Endodermal cell (in vitro differentiated cells): ENCODE data around the gene PCTP. TPM values are rescaled to one million over a fixed set of nuclear protein-coding genes. Genes with fewer than 3 reads are reported as not detected.

Experiments used
- DNase-seq: peaks from one replicate; pipeline ENCODE4 v3.0.0-alpha.2; 2017
- H3K27ac ChIP-seq: 2 replicates; pipeline ENCODE4 v1.5.1; 2013; ENCODE audit warnings: mild to moderate bottlenecking, low read depth, low read length, moderate library complexity
- H3K27me3 ChIP-seq: 2 replicates; pipeline ENCODE4 v1.6.1; 2013; ENCODE audit warnings: mild to moderate bottlenecking, low read length, moderate library complexity; ENCODE audit not compliant: insufficient read depth, control insufficient read depth, poor library complexity, severe bottlenecking
- H3K36me3 ChIP-seq: 2 replicates; pipeline ENCODE4 v1.7.0; 2013; ENCODE audit warnings: mild to moderate bottlenecking, low read length, moderate library complexity; ENCODE audit not compliant: control insufficient read depth, insufficient read depth
- H3K4me1 ChIP-seq: one replicate; pipeline ENCODE4 v1.7.0; 2013; ENCODE audit warnings: low read length; ENCODE audit not compliant: control insufficient read depth, insufficient read depth
- H3K4me3 ChIP-seq: 2 replicates; pipeline ENCODE4 v1.5.1; 2013; ENCODE audit warnings: mild to moderate bottlenecking, low read length, moderate library complexity
- H3K9ac ChIP-seq: 2 replicates; pipeline ENCODE4 v1.6.1; 2013; ENCODE audit warnings: mild to moderate bottlenecking, low read length, moderate library complexity; ENCODE audit not compliant: poor library complexity, severe bottlenecking; ENCODE audit errors: extremely low read depth
- H3K9me3 ChIP-seq: 2 replicates; pipeline ENCODE4 v1.6.1; 2013; ENCODE audit warnings: mild to moderate bottlenecking, low read length, moderate library complexity; ENCODE audit not compliant: control insufficient read depth
- H3K27ac Mint-ChIP-seq: 2 replicates; pipeline ENCODE4 v1.8.0; 2020; ENCODE audit warnings: mixed read lengths
- H3K27me3 Mint-ChIP-seq: 2 replicates; pipeline ENCODE4 v1.8.0; 2021; ENCODE audit warnings: mild to moderate bottlenecking, mixed read lengths; ENCODE audit not compliant: insufficient read depth
- H3K36me3 Mint-ChIP-seq: 2 replicates; pipeline ENCODE4 v1.8.0; 2020; ENCODE audit warnings: low read depth, mixed read lengths
- H3K4me1 Mint-ChIP-seq: 2 replicates; pipeline ENCODE4 v1.8.0; 2020; ENCODE audit warnings: mixed read lengths
- H3K4me3 Mint-ChIP-seq: 2 replicates; pipeline ENCODE4 v1.8.0; 2020; ENCODE audit warnings: mild to moderate bottlenecking, moderate library complexity, mixed read lengths
- H3K9me3 Mint-ChIP-seq: 2 replicates; pipeline ENCODE4 v1.8.0; 2020; ENCODE audit warnings: mild to moderate bottlenecking, mixed read lengths
- CTCF ChIP-seq: fragments of 200-600 bp; sonication (generic); conservative IDR thresholded peaks from 2 replicates; pipeline ENCODE4 v1.5.0; 2021; ENCODE audit warnings: antibody characterized with exemption, mild to moderate bottlenecking
- WGBS, 2 experiments: methylation state at CpG; one replicate each; pipeline versions ENCODE4 v1.1.5 to v1.1.7; 2013; ENCODE audit warnings: missing lambda C conversion rate in 2 of 2, mixed read lengths in 1 of 2; ENCODE audit not compliant: insufficient coverage in 1 of 2, insufficient read length in 1 of 2; 5-methylcytosine and 5-hydroxymethylcytosine counted together
- total RNA-seq, 2 donors: library from RNA; stranded (reverse); fragmentation: NEBNext Ultra II Directional in 1 of 2; extraction: Animal tissue kit (Norgen Biotek cat#: 25700) in 1 of 2; gene quantifications; 2 replicates in 1 of 2; 3 replicates in 1 of 2; pipeline ENCODE4 v1.2.1, GENCODE V29; 2021

The PCTP gene
- total RNA-seq, 2 donors from 2014 or later: 29.0 to 47.2 TPM

- H3K4me1 Mint-ChIP-seq: peaks cover 36% of the 10 kb centered on the region
- H3K27ac ChIP-seq: no peak overlapping the region
- H3K36me3 Mint-ChIP-seq: no peaks in the 10 kb centered on the region
- no peaks in the 10 kb centered on the region for H3K9me3 Mint-ChIP-seq
- H3K27me3 Mint-ChIP-seq: no peaks in the 10 kb centered on the region
- no peak for DNase-seq
- H3K36me3 ChIP-seq: no peaks in the 10 kb centered on the region
- no peaks in the 10 kb centered on the region for H3K9me3 ChIP-seq
- H3K27me3 ChIP-seq: no peaks in the 10 kb centered on the region
- H3K9ac ChIP-seq: no peak overlapping the region
- H3K4me3 Mint-ChIP-seq: no peak overlapping the region
- no peak for TF ChIP-seq CTCF
- no peak overlapping the region for H3K27ac Mint-ChIP-seq
- peaks cover 15% of the 10 kb centered on the region for H3K4me1 ChIP-seq
- WGBS, 2 experiments: no CpG with 5 or more reads among the region's 1 CpG
- no peak overlapping the region for H3K4me3 ChIP-seq
Measured at GRCh38 chr17:55729484-55729883, 21.4 kb upstream of the PCTP start.

GRCh38 chr17:55730380-55730779 lies 20.5 kb upstream of the PCTP start:
- Mint-ChIP-seq H3K36me3 (no peaks in the 10 kb centered on the region), H3K27me3 (no peaks in the 10 kb centered on the region), H3K4me1 (peaks cover 35% of the 10 kb centered on the region), H3K4me3 (no peak overlapping the region), H3K9me3 (no peaks in the 10 kb centered on the region), H3K27ac (no peak overlapping the region)
- TF ChIP-seq CTCF: no peak
- DNase-seq: no peak
- H3K27ac ChIP-seq: no peak overlapping the region
- 95% methylated on average over 1 of the region's 1 CpG; no CpG with 5 or more reads in 1 of the 2 experiments for WGBS, 2 experiments
- no peaks in the 10 kb centered on the region for H3K27me3 ChIP-seq
- H3K4me3 ChIP-seq: no peak overlapping the region
- H3K4me1 ChIP-seq: peaks cover 15% of the 10 kb centered on the region
- H3K36me3 ChIP-seq: no peaks in the 10 kb centered on the region
- no peak overlapping the region for H3K9ac ChIP-seq
- no peaks in the 10 kb centered on the region for H3K9me3 ChIP-seq

GRCh38 chr17:55730808-55731207 lies 20.0 kb upstream of the PCTP start:
- 85 to 89% methylated on average over 3 of the region's 3 CpGs for WGBS, 2 experiments
- Mint-ChIP-seq H3K27me3 (no peaks in the 10 kb centered on the region), H3K4me3 (no peak overlapping the region), H3K4me1 (peaks cover 35% of the 10 kb centered on the region), H3K27ac (no peak overlapping the region), H3K36me3 (no peaks in the 10 kb centered on the region), H3K9me3 (no peaks in the 10 kb centered on the region)
- Histone ChIP-seq H3K27ac (no peak overlapping the region), H3K4me3 (no peak overlapping the region), H3K9me3 (no peaks in the 10 kb centered on the region), H3K4me1 (peaks cover 15% of the 10 kb centered on the region), H3K27me3 (no peaks in the 10 kb centered on the region), H3K9ac (no peak overlapping the region), H3K36me3 (no peaks in the 10 kb centered on the region)
- no peak for DNase-seq
- TF ChIP-seq CTCF: no peak
